PC-9 (cell line): ENCODE data around the gene LRRC43. TPM values are rescaled to one million over a fixed set of nuclear protein-coding genes. Genes with fewer than 3 reads are reported as not detected.

ENCODE experiments used
- BruUV-seq: library from RNA; stranded (reverse); fragments of 400-500 nt; replicated peaks from 2 replicates; lab custom pipeline; 2021; lab: Mats Ljungman, UMichigan
- CTCF ChIA-PET: fragments of 300-600 bp; sonication (Branson Sonifier 250); formaldehyde crosslinking; loops from one replicate; lab custom pipeline; 2022; ENCODE audit warnings: antibody characterized with exemption; lab: Charles Lee
- POLR2A ChIA-PET: fragments of 300-600 bp; sonication (Branson Sonifier 250); formaldehyde crosslinking; loops from one replicate; lab custom pipeline; 2022; ENCODE audit warnings: antibody characterized with exemption; ENCODE audit not compliant: unreplicated experiment; lab: Charles Lee
- DNase-seq, 2 experiments: peaks; one replicate each; pipeline versions ENCODE4 v3.0.0 to v3.0.0-alpha.2; 2015 to 2022; ENCODE audit warnings: mixed read lengths in 1 of 2
- H2AFZ ChIP-seq: fragments of 200-600 bp; sonication (generic); 2 replicates; pipeline ENCODE4 v1.8.1; 2017; ENCODE audit warnings: antibody characterized with exemption
- H3F3A ChIP-seq: fragments of 200-600 bp; sonication (generic); 2 replicates; pipeline ENCODE4 v1.8.1; 2017; ENCODE audit warnings: antibody characterized with exemption, mild to moderate bottlenecking, low read depth; ENCODE audit not compliant: insufficient read depth
- H3K27ac ChIP-seq: fragments of 200-600 bp; sonication (generic); 2 replicates; pipeline ENCODE4 v1.6.1; 2016; ENCODE audit warnings: mixed run types
- H3K27me3 ChIP-seq: fragments of 200-600 bp; sonication (generic); 2 replicates; pipeline ENCODE4 v1.6.1; 2016; ENCODE audit warnings: low read depth, mixed run types; ENCODE audit not compliant: insufficient read depth
- H3K36me3 ChIP-seq: fragments of 200-600 bp; sonication (generic); 2 replicates; pipeline ENCODE4 v1.6.1; 2016; ENCODE audit warnings: low read depth, mixed run types
- H3K4me1 ChIP-seq: fragments of 200-600 bp; sonication (generic); replicated peaks from 2 replicates; pipeline ENCODE4 v1.6.1; 2016; ENCODE audit warnings: mixed run types; ENCODE audit not compliant: insufficient read depth
- H3K4me2 ChIP-seq: fragments of 200-600 bp; sonication (generic); 2 replicates; pipeline ENCODE4 v1.6.1; 2017; ENCODE audit warnings: mixed run types
- H3K4me3 ChIP-seq: fragments of 200-600 bp; sonication (generic); 2 replicates; pipeline ENCODE4 v1.6.1; 2016; ENCODE audit warnings: mixed run types
- H3K79me2 ChIP-seq: fragments of 200-600 bp; sonication (generic); 2 replicates; pipeline ENCODE4 v1.6.1; 2017; ENCODE audit warnings: low read depth, mixed run types
- H3K9me2 ChIP-seq: fragments of 200-600 bp; sonication (generic); 2 replicates; pipeline ENCODE4 v1.8.1; 2017; ENCODE audit warnings: mild to moderate bottlenecking; ENCODE audit not compliant: insufficient read depth
- H3K9me3 ChIP-seq: fragments of 200-600 bp; sonication (generic); 2 replicates; pipeline ENCODE4 v1.8.1; 2016; ENCODE audit warnings: low read depth; ENCODE audit not compliant: insufficient read depth
- H4K20me1 ChIP-seq: fragments of 200-600 bp; sonication (generic); 2 replicates; pipeline ENCODE4 v1.8.1; 2017; ENCODE audit not compliant: insufficient read depth
- EZH2 ChIP-seq: fragments of 200-600 bp; sonication (generic); IDR thresholded peaks from 2 replicates; pipeline ENCODE4 v1.8.0; 2017; ENCODE audit warnings: antibody characterized with exemption, low read depth
- intact Hi-C: fragments of 100-400 bp; cut with micrococcal nuclease; formaldehyde crosslinking; loops from one replicate; pipeline ENCODE4 v1.10.0; 2022; ENCODE audit not compliant: unreplicated experiment
- total RNA-seq: library from RNA; stranded (reverse); gene quantifications from 2 replicates; pipeline ENCODE4 v1.2.3, GENCODE V29; 2021
- TF ChIP-seq, protein P1 (sequence below): fragments of 200-600 bp; sonication (generic); conservative IDR thresholded peaks from 2 replicates; pipeline ENCODE4 v1.6.1; 2017; ENCODE audit warnings: mixed run types, antibody characterized with exemption, mild to moderate bottlenecking, moderate library complexity

The LRRC43 gene
- total RNA-seq, 1 experiment from 2014 or later, result 0.39 TPM

DNA sequence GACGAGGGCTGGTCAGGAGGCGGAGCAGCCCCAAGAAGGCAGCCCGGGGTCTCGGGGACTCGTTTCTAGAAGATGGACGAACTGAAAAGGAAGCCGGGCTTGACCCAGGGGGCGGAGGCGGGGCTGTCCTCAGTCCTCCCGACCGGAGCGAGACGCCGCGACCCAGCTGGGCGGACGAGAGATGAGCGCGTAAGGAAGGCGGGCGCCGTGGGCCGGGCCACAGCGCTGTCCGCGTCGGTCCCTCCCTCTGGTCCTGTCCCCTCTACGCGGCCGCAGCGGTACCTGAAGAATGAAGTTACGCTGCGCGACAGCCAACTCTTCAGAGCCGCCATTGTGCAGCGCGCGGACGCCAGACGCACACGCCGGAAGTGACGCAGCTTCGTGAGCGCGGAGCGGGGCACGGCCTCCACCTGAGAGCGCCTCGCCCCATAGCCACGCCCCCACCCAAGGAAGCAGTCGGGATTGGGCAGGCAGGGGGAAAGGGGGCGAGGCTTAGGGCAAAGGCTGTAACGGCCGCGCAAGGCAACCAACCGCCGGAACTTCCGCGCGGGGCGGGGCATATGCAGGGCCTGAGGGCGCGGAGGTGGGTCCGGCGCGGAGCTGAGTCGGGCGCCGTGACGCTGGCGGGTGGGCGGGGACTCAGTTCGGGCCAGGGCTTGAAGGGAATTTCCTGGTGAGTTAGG is 42.9 kb downstream of the LRRC43 start, which contains the start of gene DIABLO:
Gene DIABLO (minus strand): TSS at position 370 of the 683 bp plus-strand sequence. CDS start 38 bp downstream, at position 332.
- BruUV-seq, result no TSS peak
- Histone ChIP-seq H2AFZ (peak within 1 kb of the TSS; percentile 85), H3K9me3 (no peaks in the 10 kb centered on the region), H3K27me3 (no peaks in the 10 kb centered on the region), H3K79me2 (peaks cover 40% of the 10 kb centered on the region), H3K9me2 (no peaks in the 10 kb centered on the region), H3K4me1 (peaks cover 21% of the 10 kb centered on the region), H4K20me1 (peaks cover 17% of the 10 kb centered on the region), H3K4me2 (peak within 1 kb of the TSS; percentile 94), H3K27ac (peak within 1 kb of the TSS; percentile 74), H3K36me3 (peaks cover 22% of the 10 kb centered on the region), H3F3A (peaks cover 22% of the 10 kb centered on the region; the same call in 1 of the 2 replicates), H3K4me3 (peak within 1 kb of the TSS; percentile 97)
- ChIA-PET CTCF (no interaction called here), POLR2A (interaction anchor here (0.5 to 0.7 kb wide), 11 partner anchors 10 to 863 kb away, joined by 3 to 46 read pairs (median 5); partner anchors contain the start of gene RSRC2)
- intact Hi-C loops, result loop anchor here (1.0 kb wide), 1 partner anchor 40 kb away; the partner anchor contains the start of gene VPS33A
- no peak for TF ChIP-seq EZH2
- TF ChIP-seq, protein P1, sequence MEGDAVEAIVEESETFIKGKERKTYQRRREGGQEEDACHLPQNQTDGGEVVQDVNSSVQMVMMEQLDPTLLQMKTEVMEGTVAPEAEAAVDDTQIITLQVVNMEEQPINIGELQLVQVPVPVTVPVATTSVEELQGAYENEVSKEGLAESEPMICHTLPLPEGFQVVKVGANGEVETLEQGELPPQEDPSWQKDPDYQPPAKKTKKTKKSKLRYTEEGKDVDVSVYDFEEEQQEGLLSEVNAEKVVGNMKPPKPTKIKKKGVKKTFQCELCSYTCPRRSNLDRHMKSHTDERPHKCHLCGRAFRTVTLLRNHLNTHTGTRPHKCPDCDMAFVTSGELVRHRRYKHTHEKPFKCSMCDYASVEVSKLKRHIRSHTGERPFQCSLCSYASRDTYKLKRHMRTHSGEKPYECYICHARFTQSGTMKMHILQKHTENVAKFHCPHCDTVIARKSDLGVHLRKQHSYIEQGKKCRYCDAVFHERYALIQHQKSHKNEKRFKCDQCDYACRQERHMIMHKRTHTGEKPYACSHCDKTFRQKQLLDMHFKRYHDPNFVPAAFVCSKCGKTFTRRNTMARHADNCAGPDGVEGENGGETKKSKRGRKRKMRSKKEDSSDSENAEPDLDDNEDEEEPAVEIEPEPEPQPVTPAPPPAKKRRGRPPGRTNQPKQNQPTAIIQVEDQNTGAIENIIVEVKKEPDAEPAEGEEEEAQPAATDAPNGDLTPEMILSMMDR, result no peak
- DNase-seq, result peak; percentile 96 to 100

DNA sequence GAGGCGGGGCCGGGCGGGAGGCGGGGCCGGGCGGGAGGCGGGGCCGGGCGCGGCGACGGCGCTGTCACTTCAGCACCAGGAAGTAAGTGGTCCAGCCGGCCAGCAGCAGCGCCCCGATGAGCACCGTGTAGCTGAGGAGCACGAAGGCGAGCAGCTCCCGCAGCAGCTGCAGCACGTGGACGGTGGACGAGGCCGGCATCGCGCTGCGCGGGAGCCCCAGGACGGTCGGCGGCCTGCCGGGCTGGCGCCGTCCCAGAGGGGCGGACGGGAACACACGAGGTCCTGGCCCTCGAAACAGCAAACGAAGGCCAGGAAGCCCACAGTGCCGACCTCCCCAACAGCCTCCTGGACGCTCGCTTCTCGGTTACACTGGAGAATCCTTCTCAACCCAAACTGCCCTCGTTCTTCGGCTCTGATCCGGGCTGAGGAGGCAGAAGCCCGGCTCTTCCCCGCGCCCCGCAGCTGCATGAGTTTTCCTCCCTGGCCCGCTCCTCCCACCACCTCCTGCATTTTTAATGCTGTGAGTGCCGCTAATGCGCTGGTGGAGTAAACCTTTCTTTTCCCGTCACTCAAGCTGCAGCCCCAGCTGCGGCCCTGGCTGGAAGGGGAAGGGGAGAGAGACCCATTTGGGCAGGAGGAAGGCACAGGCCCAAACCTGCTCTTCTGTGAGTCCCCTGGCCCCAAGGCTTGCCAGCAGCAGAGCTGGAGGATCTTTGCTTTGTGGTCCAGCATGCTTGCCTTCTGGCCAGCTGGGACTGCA is 43.6 kb downstream of the LRRC43 start:
- no peak overlapping the region; the same call in 1 of the 2 replicates for H3K4me3 ChIP-seq
- H3K79me2 ChIP-seq, result peaks cover 33% of the 10 kb centered on the region
- no peak for DNase-seq
- H3K4me1 ChIP-seq, result peaks cover 21% of the 10 kb centered on the region
- H3K27ac ChIP-seq, result no peak overlapping the region
- no TSS peak for BruUV-seq
- TF ChIP-seq EZH2, result no peak
- TF ChIP-seq, protein P1, result no peak
- POLR2A ChIA-PET, result interaction anchor here (0.6 to 0.7 kb wide), 8 partner anchors 9 to 863 kb away, joined by 3 to 46 read pairs (median 4); partner anchors contain the start of gene RSRC2
- no peaks in the 10 kb centered on the region for H3K9me3 ChIP-seq
- intact Hi-C loops, result loop anchor here (1.0 kb wide), 1 partner anchor 40 kb away; the partner anchor contains the start of gene VPS33A
- peaks cover 15% of the 10 kb centered on the region for H4K20me1 ChIP-seq
- H3F3A ChIP-seq, result peaks cover 20% of the 10 kb centered on the region; the same call in 1 of the 2 replicates
- H3K9me2 ChIP-seq, result no peaks in the 10 kb centered on the region
- peaks cover 17% of the 10 kb centered on the region for H3K36me3 ChIP-seq
- CTCF ChIA-PET, result no interaction called here
- H2AFZ ChIP-seq, result no peak overlapping the region
- peak overlapping the region; percentile 66 for H3K4me2 ChIP-seq
- no peaks in the 10 kb centered on the region for H3K27me3 ChIP-seq

DNA sequence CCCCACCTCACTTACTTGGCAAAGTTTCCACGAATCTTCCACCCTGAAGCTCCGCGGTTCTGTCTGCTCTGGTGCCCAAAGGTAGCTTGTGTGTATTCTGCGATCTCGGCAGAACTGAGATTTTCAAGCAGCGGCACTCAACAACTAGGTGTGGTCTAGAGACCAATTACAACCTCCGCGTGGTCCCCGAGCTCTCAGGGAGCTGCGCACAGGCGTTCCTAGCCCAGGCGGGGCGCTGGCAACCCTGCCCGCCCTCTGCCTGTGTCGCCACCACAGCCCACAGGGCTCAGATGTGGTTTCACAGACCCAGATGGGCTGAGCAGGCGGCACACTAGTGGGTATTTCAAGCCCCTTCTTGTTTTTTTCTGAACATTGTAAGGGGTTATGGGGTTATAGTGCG is 44.4 kb downstream of the LRRC43 start:
- H2AFZ ChIP-seq, result no peak overlapping the region
- H3K27me3 ChIP-seq, result no peaks in the 10 kb centered on the region
- POLR2A ChIA-PET, result no interaction called here
- peaks cover 12% of the 10 kb centered on the region; the same call in 1 of the 2 replicates for H4K20me1 ChIP-seq
- no peak overlapping the region for H3K4me3 ChIP-seq
- H3K27ac ChIP-seq, result no peak overlapping the region
- H3K9me2 ChIP-seq, result no peaks in the 10 kb centered on the region
- no TSS peak for BruUV-seq
- no peak overlapping the region for H3K4me2 ChIP-seq
- peaks cover 29% of the 10 kb centered on the region for H3K79me2 ChIP-seq
- CTCF ChIA-PET, result no interaction called here
- TF ChIP-seq EZH2, result no peak
- TF ChIP-seq, protein P1, result no peak
- intact Hi-C loops, result no loop called here
- peaks cover 21% of the 10 kb centered on the region for H3K4me1 ChIP-seq
- DNase-seq, result no peak
- H3K9me3 ChIP-seq, result no peaks in the 10 kb centered on the region
- H3K36me3 ChIP-seq, result peaks cover 12% of the 10 kb centered on the region
- H3F3A ChIP-seq, result peaks cover 16% of the 10 kb centered on the region; the same call in 1 of the 2 replicates
